PFSK-1 (cell line): ENCODE measurements around the gene DPP6.

Experiments
- FOXP2 ChIP-seq: optimal IDR thresholded peaks from 2 replicates; pipeline ENCODE3; 2011; ENCODE audit warnings: borderline replicate concordance, control low read depth, inconsistent platforms; ENCODE audit not compliant: insufficient read depth; ENCODE audit errors: extremely low read length, extremely low read depth
- POLR2AphosphoS5 ChIP-seq: IDR thresholded peaks from 2 replicates; pipeline ENCODE4 v1.6.1; 2012; ENCODE audit warnings: low read depth, mild to moderate bottlenecking, control low read depth, low read length, moderate library complexity
- REST ChIP-seq, 2 experiments: IDR thresholded peaks; 2 replicates each; pipeline versions ENCODE4 v1.6.1 to v1.8.0; 2011 to 2012; ENCODE audit warnings: low read depth in 2 of 2, low read length in 2 of 2, control low read depth in 1 of 2, inconsistent platforms in 1 of 2, mild to moderate bottlenecking in 1 of 2, moderate library complexity in 1 of 2; ENCODE audit not compliant: insufficient read depth in 1 of 2
- SIN3A ChIP-seq: IDR thresholded peaks from 2 replicates; pipeline ENCODE4 v1.6.1; 2012; ENCODE audit warnings: mild to moderate bottlenecking, low read length, moderate library complexity, borderline replicate concordance; ENCODE audit not compliant: insufficient read depth
- TAF1 ChIP-seq: IDR thresholded peaks from 2 replicates; pipeline ENCODE4 v1.6.1; 2012; ENCODE audit warnings: low read length, control low read depth, borderline replicate concordance; ENCODE audit not compliant: insufficient read depth

Gene DPP6

GRCh38 chr7:154918266-154918665, 866.1 kb downstream of the DPP6 start:
- no peak for TF ChIP-seq REST (IDR thresholded peaks at IDR 0.05; ENCODE audit: insufficient read depth in 1 of 2, low read depth in 2 of 2, low read length in 2 of 2)
- TF ChIP-seq SIN3A, result no peak
- no peak for TF ChIP-seq FOXP2
- no peak for TF ChIP-seq TAF1
- no peak for TF ChIP-seq POLR2AphosphoS5

- TF ChIP-seq FOXP2 (no peak), REST (IDR thresholded peaks at IDR 0.05; ENCODE audit: insufficient read depth in 1 of 2, low read depth in 2 of 2, low read length in 2 of 2) (no peak)
These were observed 866.5 kb downstream of the DPP6 start for GRCh38 chr7:154918741-154919140.

GRCh38 chr7:154919344-154920225, 867.4 kb downstream of the DPP6 start:
- no peak for TF ChIP-seq POLR2AphosphoS5
- TF ChIP-seq FOXP2, result no peak
- no peak for TF ChIP-seq SIN3A
- TF ChIP-seq TAF1, result no peak
- no peak for TF ChIP-seq REST (IDR thresholded peaks at IDR 0.05; ENCODE audit: insufficient read depth in 1 of 2, low read depth in 2 of 2, low read length in 2 of 2)

- TF ChIP-seq SIN3A (no peak), FOXP2 (no peak), REST (IDR thresholded peaks at IDR 0.05; ENCODE audit: insufficient read depth in 1 of 2, low read depth in 2 of 2, low read length in 2 of 2) (no peak), TAF1 (no peak), POLR2AphosphoS5 (no peak)
These were observed 875.5 kb downstream of the DPP6 start for GRCh38 chr7:154927624-154928125.
